Medulla oblongata (tissue), 1 donor: Measurements from ENCODE around the gene TSEN54.
"Not testable (repeated sequence)": the region's sequence is repeated elsewhere in the genome, so short reads cannot be mapped to it uniquely, and the experiment has no call there.

Experiments
- DNase-seq: peaks from one replicate; pipeline ENCODE4 v3.0.0-alpha.2; 2015; ENCODE audit errors: extremely low spot score

The TSEN54 gene

GRCh38 chr17:75518201-75518600, 1.9 kb downstream of the TSEN54 start:
- DNase-seq: no peak

- DNase-seq: no peak
These were observed 2.7 kb downstream of the TSEN54 start for GRCh38 chr17:75518983-75519537.

DNA sequence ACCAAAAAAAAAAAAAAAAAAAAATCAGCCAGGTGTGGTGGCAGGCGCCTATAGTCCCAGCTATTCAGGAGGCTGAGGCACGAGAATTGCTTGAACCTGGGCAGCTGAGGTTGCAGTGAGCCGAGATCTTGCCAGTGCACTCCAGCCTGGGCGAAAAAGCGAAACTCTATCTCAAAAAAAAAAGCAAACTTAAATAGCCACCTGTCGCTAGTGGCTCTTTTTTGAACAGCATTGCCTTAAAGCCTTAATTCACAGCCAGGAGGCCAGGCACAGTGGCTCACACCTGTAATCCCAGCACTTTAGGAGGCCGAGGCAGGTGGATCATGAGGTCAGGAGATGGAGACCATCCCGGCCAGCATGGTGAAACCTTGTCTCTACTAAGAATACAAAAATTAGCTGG, 4.1 kb downstream of the TSEN54 start:
- DNase-seq: not testable (repeated sequence)

GRCh38 chr17:75521290-75521689, 5.0 kb downstream of the TSEN54 start:
- DNase-seq: no peak

DNA sequence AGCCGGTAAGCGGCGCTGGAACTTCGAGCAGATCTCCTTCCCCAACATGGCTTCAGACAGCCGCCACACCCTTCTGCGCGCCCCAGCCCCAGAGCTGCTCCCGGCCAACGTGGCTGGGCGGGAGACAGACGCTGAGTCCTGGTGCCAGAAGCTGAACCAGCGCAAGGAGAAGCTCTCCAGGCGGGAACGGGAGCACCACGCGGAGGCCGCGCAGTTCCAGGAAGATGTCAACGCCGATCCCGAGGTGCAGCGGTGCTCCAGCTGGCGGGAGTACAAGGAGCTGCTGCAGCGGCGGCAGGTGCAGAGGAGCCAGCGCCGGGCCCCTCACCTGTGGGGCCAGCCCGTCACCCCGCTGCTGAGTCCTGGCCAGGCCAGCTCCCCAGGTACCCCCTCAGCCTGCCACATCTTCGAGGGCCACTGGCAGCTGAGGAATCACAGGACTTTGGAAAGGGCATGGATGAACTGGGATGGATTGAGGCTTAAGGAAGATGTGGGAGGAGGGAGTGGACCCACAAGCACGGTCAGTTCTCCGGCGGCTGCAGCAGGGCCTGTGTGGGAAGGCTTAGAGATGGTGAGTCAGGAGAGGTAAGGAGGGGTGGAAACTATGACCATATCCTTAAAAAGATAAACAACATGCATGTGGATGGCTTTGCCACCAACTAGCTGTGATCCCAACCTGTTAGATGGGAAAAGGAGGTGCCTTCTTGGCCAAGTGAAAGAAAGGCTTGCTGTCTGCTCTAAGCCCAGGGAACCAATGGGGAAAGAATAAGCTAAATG, 5.8 kb downstream of the TSEN54 start:
- DNase-seq: no peak

DNA sequence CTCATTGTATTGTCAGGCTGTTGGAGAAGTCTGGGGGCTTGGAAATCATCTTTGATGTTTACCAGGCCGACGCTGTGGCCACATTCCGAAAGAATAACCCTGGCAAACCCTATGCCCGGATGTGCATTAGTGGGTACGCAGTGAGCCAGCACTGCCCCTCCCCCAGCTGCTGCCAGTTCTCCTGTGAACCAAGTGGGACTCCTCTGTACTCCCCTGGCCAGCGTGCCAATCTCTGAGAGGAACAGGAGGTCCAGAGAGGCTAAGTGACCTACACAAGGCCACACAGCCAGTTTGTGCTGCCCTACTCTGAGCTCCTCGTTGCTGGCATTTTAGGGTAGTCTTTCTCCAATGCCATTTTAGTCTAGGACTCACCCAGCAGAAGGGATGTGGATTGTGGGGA, 7.3 kb downstream of the TSEN54 start:
- no peak for DNase-seq

DNA sequence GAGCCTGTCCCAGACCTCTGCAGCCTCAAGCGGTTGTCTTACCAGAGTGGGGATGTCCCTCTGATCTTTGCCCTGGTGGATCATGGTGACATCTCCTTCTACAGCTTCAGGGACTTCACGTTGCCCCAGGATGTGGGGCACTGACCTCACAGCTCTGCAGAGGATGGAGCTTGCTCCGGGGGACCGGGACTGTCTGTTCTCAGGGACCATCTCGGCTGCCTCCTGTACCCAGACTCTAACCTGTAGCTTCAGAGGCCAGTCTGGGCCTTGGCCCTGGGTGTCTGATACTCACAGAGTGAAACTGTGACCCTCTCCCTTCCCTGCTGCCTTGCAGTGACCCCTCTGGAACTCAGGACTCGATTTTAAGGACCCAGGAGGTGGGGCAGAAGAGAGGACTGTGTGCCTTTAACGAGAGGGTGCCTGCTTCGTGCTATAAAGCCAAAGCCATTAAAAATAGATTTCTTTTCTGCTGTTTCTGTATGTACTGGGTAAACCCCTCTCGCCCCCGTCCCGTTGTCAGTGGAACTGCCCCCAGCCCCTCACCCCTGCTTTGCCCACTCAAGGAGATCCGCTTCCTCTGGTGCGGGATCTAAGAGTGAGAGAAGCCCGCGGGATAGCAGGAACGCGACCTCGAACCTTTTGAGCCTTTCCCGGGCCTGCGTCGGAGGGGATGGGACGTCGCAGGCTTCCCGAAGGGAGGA, 8.1 kb downstream of the TSEN54 start:
- DNase-seq: no peak

GRCh38 chr17:75524970-75525805, 8.9 kb downstream of the TSEN54 start, which contains the start of gene LLGL2:
Gene LLGL2 (plus strand): TSS chr17:75525697. CDS start chr17:75543427, 17,730 bp downstream.
- DNase-seq: peak; percentile 55

GRCh38 chr17:75525806-75526554, 9.7 kb downstream of the TSEN54 start:
- no peak for DNase-seq

GRCh38 chr17:75526555-75527270, 10.4 kb downstream of the TSEN54 start:
- no peak for DNase-seq

DNA sequence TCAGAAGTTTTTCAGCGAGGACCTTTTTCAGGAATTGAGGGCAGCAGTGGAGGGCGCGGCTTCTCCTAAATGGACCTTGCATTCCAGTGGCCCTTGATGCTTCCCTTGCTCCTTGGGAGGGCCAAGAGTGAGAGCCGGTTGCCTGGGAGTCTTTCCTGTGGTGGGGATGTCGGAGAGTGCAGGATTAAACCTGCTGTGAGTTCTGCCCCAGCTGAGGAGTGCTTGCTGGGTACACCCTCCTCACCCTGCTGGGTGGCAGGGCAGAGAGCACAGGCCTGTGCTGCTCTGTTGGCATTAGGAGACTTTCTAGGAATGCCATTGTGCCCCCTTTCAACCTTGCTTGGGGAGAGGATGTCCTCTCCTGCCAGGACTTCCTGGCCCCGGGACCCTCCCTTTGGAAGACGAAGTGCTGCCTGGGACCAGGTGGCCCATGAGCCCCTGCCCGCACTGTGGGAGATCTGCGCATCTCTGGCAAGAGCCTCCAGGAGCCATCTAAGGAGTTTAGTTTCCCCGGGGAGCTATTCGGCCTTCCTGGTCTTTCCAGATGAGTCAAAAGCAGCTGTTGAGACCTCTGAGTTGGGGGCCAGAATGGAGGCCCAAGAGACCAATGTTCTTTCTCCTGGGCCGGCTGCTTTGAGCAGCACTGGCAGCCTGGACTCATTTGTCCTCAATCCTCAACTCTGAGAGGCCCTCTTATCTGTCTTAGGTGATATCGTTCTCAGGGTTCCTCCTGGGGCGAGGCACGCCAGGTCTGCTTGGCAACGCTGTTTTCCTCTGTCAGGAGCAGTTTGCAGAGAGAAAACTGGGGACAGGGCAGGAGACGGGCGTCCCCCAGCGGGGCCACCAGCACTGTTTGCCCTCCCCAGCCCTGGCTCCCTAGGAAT, 14.8 kb downstream of the TSEN54 start:
- no peak for DNase-seq

GRCh38 chr17:75531721-75532072, 15.4 kb downstream of the TSEN54 start:
- no peak for DNase-seq

- no peak for DNase-seq
These were observed 18.8 kb downstream of the TSEN54 start for GRCh38 chr17:75535119-75535537.

GRCh38 chr17:75535871-75536270, 19.5 kb downstream of the TSEN54 start:
- DNase-seq: no peak

- DNase-seq: no peak
These were observed 20.0 kb downstream of the TSEN54 start for GRCh38 chr17:75536366-75536765.

- DNase-seq: no peak
These were observed 23.8 kb downstream of the TSEN54 start for GRCh38 chr17:75539967-75540729.

- DNase-seq: no peak
These were observed 24.7 kb downstream of the TSEN54 start for GRCh38 chr17:75540923-75541503.

DNA sequence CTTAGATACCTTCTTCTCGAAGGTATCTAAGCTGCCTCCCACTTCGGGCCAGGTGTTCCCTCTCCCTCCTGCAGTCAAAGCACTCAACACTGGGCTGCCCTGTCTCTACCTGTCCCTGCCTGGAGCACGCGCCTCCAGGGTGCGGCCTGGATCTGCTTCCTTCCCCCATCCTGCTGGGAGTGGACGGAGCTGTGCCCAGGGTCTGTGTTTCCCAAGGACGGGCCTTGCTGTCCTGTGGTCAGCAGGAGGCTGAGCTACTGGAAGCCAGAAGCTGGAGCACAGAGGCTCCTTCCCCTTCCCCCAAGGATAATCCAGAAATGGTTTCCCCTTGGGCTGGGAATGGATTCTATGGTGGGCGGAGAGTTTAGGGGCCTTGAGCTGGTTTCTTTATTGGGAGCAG, 25.9 kb downstream of the TSEN54 start:
- DNase-seq: no peak
